Effector memory CD4-positive, alpha-beta T cell (primary cell): Measurements from ENCODE around the gene HES4.
"Not testable (repeated sequence)": the region's sequence is repeated elsewhere in the genome, so short reads cannot be mapped to it uniquely, and the experiment has no call there.

Source experiments
- DNase-seq, 3 donors: peaks; one replicate each; pipeline ENCODE4 v3.0.0-alpha.2; 2020
- H3K27ac ChIP-seq: 2 replicates; pipeline ENCODE4 v1.7.0; 2013; ENCODE audit warnings: mild to moderate bottlenecking, low read length, moderate library complexity; ENCODE audit not compliant: insufficient read depth, poor library complexity, severe bottlenecking
- H3K27me3 ChIP-seq: replicated peaks from 2 replicates; pipeline ENCODE4 v1.7.0; 2013; ENCODE audit warnings: mild to moderate bottlenecking, low read length; ENCODE audit not compliant: insufficient read depth, control insufficient read depth, poor library complexity, severe bottlenecking
- H3K36me3 ChIP-seq: 2 replicates; pipeline ENCODE4 v1.7.0; 2013; ENCODE audit warnings: mild to moderate bottlenecking, low read length, moderate library complexity; ENCODE audit not compliant: control insufficient read depth, insufficient read depth
- H3K4me1 ChIP-seq: 2 replicates; pipeline ENCODE4 v1.7.0; 2013; ENCODE audit warnings: low read length, mild to moderate bottlenecking; ENCODE audit not compliant: control insufficient read depth, insufficient read depth, poor library complexity, severe bottlenecking
- H3K4me3 ChIP-seq: 2 replicates; pipeline ENCODE4 v1.7.0; 2013; ENCODE audit warnings: low read length, low read depth, mild to moderate bottlenecking; ENCODE audit not compliant: insufficient read depth, poor library complexity, severe bottlenecking
- H3K9me3 ChIP-seq: 2 replicates; pipeline ENCODE4 v1.7.0; 2013; ENCODE audit warnings: mild to moderate bottlenecking, low read length, moderate library complexity; ENCODE audit not compliant: control insufficient read depth

The HES4 gene

DNA sequence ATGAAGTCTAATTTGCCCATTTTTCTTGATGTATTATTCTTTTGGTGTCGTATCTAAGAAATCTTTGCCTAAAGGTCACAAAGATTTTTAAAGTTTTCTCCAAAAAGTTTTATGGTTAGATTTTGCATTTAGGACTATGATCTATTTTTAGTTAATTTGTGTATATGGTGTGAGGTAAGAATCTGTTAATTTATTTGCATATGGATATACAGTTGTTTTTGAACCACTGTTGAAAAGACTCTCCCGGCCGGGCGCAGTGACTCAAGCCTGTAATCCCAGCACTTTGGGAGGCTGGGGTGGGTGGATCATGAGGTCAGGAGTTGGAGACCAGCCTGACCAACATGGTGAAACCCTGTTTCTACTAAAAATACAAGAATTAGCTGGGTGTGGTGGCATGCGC is 11.8 kb downstream of the HES4 start:
- not testable (repeated sequence) for H3K4me3 ChIP-seq, H3K4me1 ChIP-seq, H3K9me3 ChIP-seq, H3K36me3 ChIP-seq, DNase-seq, H3K27ac ChIP-seq, H3K27me3 ChIP-seq

DNA sequence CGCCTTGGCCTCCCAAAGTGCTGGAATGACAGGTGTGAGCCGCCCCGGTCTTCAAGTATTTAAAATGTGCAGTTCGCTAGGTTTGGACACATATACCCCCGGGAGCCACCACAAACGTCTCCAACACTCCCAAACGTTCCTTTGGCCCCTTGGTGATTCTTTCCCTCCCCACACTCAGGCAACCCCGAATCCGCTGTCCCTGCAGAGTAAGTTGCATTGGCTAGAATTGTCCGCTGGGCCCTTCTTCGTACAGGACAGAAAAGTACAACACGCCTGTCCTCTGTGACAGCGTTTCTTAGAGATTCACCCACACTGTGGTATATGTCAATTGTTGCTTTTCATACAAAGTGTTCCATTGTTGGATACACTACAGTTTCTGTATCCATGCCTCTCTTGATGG is 14.8 kb downstream of the HES4 start:
- H3K4me3 ChIP-seq: no peak overlapping the region
- H3K27ac ChIP-seq: no peak overlapping the region
- no peaks in the 10 kb centered on the region for H3K36me3 ChIP-seq
- no peaks in the 10 kb centered on the region for H3K4me1 ChIP-seq
- no peaks in the 10 kb centered on the region for H3K9me3 ChIP-seq
- no peaks in the 10 kb centered on the region for H3K27me3 ChIP-seq
- DNase-seq: no peak

- no peak for DNase-seq
- Histone ChIP-seq H3K27me3 (no peaks in the 10 kb centered on the region), H3K4me1 (no peaks in the 10 kb centered on the region), H3K27ac (no peak overlapping the region), H3K9me3 (no peaks in the 10 kb centered on the region), H3K4me3 (no peak overlapping the region), H3K36me3 (no peaks in the 10 kb centered on the region)
These were observed 15.5 kb downstream of the HES4 start for GRCh38 chr1:984476-984814.

GRCh38 chr1:983798-984475 is 16.0 kb downstream of the HES4 start:
- Histone ChIP-seq H3K4me1 (no peaks in the 10 kb centered on the region), H3K27me3 (no peaks in the 10 kb centered on the region), H3K36me3 (no peaks in the 10 kb centered on the region), H3K9me3 (no peaks in the 10 kb centered on the region), H3K27ac (no peak overlapping the region), H3K4me3 (no peak overlapping the region)
- DNase-seq: peak; percentile 25 to 41 (median 35)

GRCh38 chr1:982765-983436 is 17.0 kb downstream of the HES4 start:
- no peaks in the 10 kb centered on the region for H3K36me3 ChIP-seq
- no peaks in the 10 kb centered on the region for H3K9me3 ChIP-seq
- H3K27me3 ChIP-seq: no peaks in the 10 kb centered on the region
- H3K4me3 ChIP-seq: no peak overlapping the region
- H3K27ac ChIP-seq: no peak overlapping the region
- no peaks in the 10 kb centered on the region for H3K4me1 ChIP-seq
- DNase-seq: no peak

GRCh38 chr1:981955-982558 is 17.8 kb downstream of the HES4 start, which contains the start of gene PERM1:
TSS of gene PERM1 (minus strand) at chr1:982093. CDS start at chr1:981029, 1,064 bp downstream.
- Histone ChIP-seq H3K27ac (no peak within 1 kb of the TSS), H3K4me3 (no peak within 1 kb of the TSS), H3K9me3 (no peaks in the 10 kb centered on the region), H3K4me1 (no peaks in the 10 kb centered on the region), H3K36me3 (no peaks in the 10 kb centered on the region), H3K27me3 (no peaks in the 10 kb centered on the region)
- no peak for DNase-seq

GRCh38 chr1:981491-981954 is 18.4 kb downstream of the HES4 start:
- H3K4me1 ChIP-seq: no peaks in the 10 kb centered on the region
- H3K27me3 ChIP-seq: no peaks in the 10 kb centered on the region
- DNase-seq: no peak
- H3K36me3 ChIP-seq: no peaks in the 10 kb centered on the region
- H3K4me3 ChIP-seq: no peak overlapping the region
- H3K9me3 ChIP-seq: no peaks in the 10 kb centered on the region
- H3K27ac ChIP-seq: no peak overlapping the region

GRCh38 chr1:980602-981395 is 19.1 kb downstream of the HES4 start:
- H3K4me3 ChIP-seq: no peak overlapping the region
- no peaks in the 10 kb centered on the region for H3K36me3 ChIP-seq
- H3K9me3 ChIP-seq: no peaks in the 10 kb centered on the region
- H3K4me1 ChIP-seq: peaks cover 6% of the 10 kb centered on the region
- H3K27me3 ChIP-seq: no peaks in the 10 kb centered on the region
- no peak overlapping the region for H3K27ac ChIP-seq
- DNase-seq: no peak

GRCh38 chr1:980137-980571 is 19.7 kb downstream of the HES4 start:
- Histone ChIP-seq H3K9me3 (no peaks in the 10 kb centered on the region), H3K4me3 (no peak overlapping the region), H3K27me3 (no peaks in the 10 kb centered on the region), H3K4me1 (peaks cover 10% of the 10 kb centered on the region), H3K36me3 (no peaks in the 10 kb centered on the region), H3K27ac (no peak overlapping the region)
- DNase-seq: no peak

DNA sequence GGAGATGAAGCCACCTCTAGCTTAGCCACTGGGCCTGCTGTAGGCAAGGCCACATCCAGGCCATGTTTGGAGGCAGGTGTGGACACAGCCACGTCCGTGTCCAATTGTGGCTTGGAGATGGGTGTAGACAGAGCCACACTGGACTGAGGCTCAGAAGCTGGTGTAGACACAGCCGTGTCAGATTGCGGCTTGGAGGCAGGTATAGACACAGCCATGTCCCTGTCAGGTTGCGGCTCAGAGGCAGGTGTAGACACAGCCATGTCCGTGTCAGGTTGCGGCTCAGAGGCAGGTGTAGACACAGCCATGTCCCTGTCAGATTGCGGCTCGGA is 20.2 kb downstream of the HES4 start:
- H3K4me3 ChIP-seq: no peak overlapping the region
- no peaks in the 10 kb centered on the region for H3K27me3 ChIP-seq
- no peaks in the 10 kb centered on the region for H3K9me3 ChIP-seq
- no peak overlapping the region for H3K27ac ChIP-seq
- no peak for DNase-seq
- H3K4me1 ChIP-seq: peaks cover 10% of the 10 kb centered on the region
- H3K36me3 ChIP-seq: no peaks in the 10 kb centered on the region
